OCI-LY1 (cell line): Measurements from ENCODE around the gene KRTDAP.

Experiments used
- H2AFZ ChIP-seq: fragments of 200-600 bp; sonication (generic), shearing (Covaris generic); 2 replicates; pipeline ENCODE4 v1.6.0; 2014; ENCODE audit warnings: antibody characterized with exemption, mild to moderate bottlenecking, low read length
- H3F3A ChIP-seq: fragments of 200-600 bp; sonication (generic), shearing (Covaris generic); 2 replicates; pipeline ENCODE4 v1.6.0; 2014; ENCODE audit warnings: mild to moderate bottlenecking, antibody characterized with exemption, low read length, moderate library complexity; ENCODE audit not compliant: insufficient read depth
- H3K27ac ChIP-seq: fragments of 200-600 bp; sonication (generic); 2 replicates; pipeline ENCODE4 v1.5.1; 2014; ENCODE audit warnings: low read length, mixed run types, mild to moderate bottlenecking, low read depth; ENCODE audit not compliant: poor library complexity, severe bottlenecking
- H3K27me3 ChIP-seq: fragments of 200-600 bp; sonication (generic); 2 replicates; pipeline ENCODE4 v1.6.0; 2014; ENCODE audit warnings: antibody characterized with exemption, mild to moderate bottlenecking, low read length, moderate library complexity; ENCODE audit not compliant: insufficient read depth
- H3K36me3 ChIP-seq: fragments of 200-600 bp; sonication (generic); 2 replicates; pipeline ENCODE4 v1.6.1; 2014; ENCODE audit warnings: mild to moderate bottlenecking, antibody characterized with exemption, low read length, moderate library complexity, mixed read lengths; ENCODE audit not compliant: insufficient read depth
- H3K4me1 ChIP-seq: fragments of 200-600 bp; sonication (generic); 2 replicates; pipeline ENCODE4 v1.5.1; 2014; ENCODE audit warnings: mild to moderate bottlenecking, low read length, moderate library complexity; ENCODE audit not compliant: insufficient read depth, severe bottlenecking
- H3K4me2 ChIP-seq: fragments of 200-600 bp; sonication (generic), shearing (Covaris generic); 2 replicates; pipeline ENCODE4 v1.6.1; 2014; ENCODE audit warnings: low read length
- H3K4me3 ChIP-seq: fragments of 200-600 bp; sonication (generic); 2 replicates; pipeline ENCODE4 v1.5.1; 2014; ENCODE audit warnings: low read length, low read depth, mild to moderate bottlenecking, mixed read lengths; ENCODE audit not compliant: poor library complexity, severe bottlenecking
- H3K79me2 ChIP-seq: fragments of 200-600 bp; shearing (Covaris generic); 2 replicates; pipeline ENCODE4 v1.6.1; 2016; ENCODE audit warnings: mixed run types, low read length, mixed read lengths; ENCODE audit not compliant: insufficient read depth
- H3K9ac ChIP-seq: fragments of 200-600 bp; sonication (generic), shearing (Covaris generic); 2 replicates; pipeline ENCODE4 v1.6.1; 2014; ENCODE audit warnings: mild to moderate bottlenecking, low read length, mixed read lengths
- H3K9me2 ChIP-seq: fragments of 200-600 bp; sonication (generic), shearing (Covaris generic); 2 replicates; pipeline ENCODE4 v1.6.1; 2014; ENCODE audit warnings: low read depth, mild to moderate bottlenecking, low read length, mixed read lengths
- H3K9me3 ChIP-seq: fragments of 200-600 bp; shearing (Covaris generic); 2 replicates; pipeline ENCODE4 v1.6.1; 2014; ENCODE audit warnings: low read length, mixed read lengths
- H4K20me1 ChIP-seq: fragments of 200-600 bp; sonication (generic), shearing (Covaris generic); 2 replicates; pipeline ENCODE4 v1.6.0; 2016; ENCODE audit warnings: mild to moderate bottlenecking, low read length; ENCODE audit not compliant: insufficient read depth
- EZH2 ChIP-seq: fragments of 200-600 bp; sonication (generic), shearing (Covaris generic); IDR thresholded peaks from 2 replicates; pipeline ENCODE4 v1.8.0; 2017; ENCODE audit warnings: borderline replicate concordance, mixed run types, mild to moderate bottlenecking, antibody characterized with exemption, low read length, moderate library complexity, mixed read lengths
- TF ChIP-seq, protein P1 (sequence below): fragments of 200-600 bp; sonication (generic), shearing (Covaris generic); IDR thresholded peaks from 2 replicates; pipeline ENCODE4 v1.5.1; 2017; ENCODE audit warnings: mild to moderate bottlenecking, antibody characterized with exemption, low read length, moderate library complexity, mixed read lengths

KRTDAP gene

DNA sequence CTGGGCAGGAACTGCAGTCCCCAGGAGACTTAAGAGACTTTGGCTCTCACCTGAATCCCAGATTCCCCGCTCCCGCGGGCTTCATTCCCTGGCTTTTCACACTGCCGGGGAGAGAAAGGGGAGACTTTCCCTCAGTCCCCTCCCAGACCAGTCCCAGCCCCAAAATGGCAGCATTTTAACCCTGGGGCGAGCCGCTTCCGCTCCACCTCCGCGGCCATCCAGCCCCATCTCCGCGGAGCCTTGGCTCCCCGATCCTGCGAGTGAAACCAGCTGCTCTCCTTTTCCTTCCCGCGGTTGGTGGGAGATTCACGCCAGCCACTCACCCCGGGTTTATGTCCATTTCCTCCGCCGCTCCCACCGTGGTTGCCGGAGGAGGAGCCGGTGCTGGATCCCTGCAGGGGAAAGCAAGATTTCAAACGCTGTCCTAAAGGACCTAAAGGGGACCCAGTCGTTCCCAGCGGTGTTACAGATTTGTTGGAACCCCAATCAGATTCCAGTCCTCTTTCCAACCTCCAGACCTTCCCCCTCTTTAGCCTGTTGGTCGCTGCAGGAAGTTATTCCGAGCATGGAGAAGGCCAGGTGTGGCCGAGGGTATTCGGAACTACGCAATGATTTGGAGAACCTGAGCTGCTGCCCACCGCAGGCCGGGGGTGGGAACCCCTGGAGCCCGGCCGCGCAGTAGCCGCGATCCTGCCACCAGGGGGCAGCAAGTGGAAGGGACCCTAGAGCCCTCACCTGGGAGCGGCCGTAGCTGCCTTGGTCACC, 19.8 kb upstream of the KRTDAP start:
- Histone ChIP-seq H3K79me2 (no peaks in the 10 kb centered on the region), H3F3A (no peaks in the 10 kb centered on the region), H3K4me2 (no peak overlapping the region), H3K9me2 (no peaks in the 10 kb centered on the region), H3K27ac (no peak overlapping the region), H3K36me3 (no peaks in the 10 kb centered on the region), H2AFZ (no peak overlapping the region), H4K20me1 (no peaks in the 10 kb centered on the region), H3K4me3 (no peak overlapping the region), H3K27me3 (peaks cover 7% of the 10 kb centered on the region; the same call in 1 of the 2 replicates), H3K9ac (no peak overlapping the region), H3K9me3 (no peaks in the 10 kb centered on the region), H3K4me1 (no peaks in the 10 kb centered on the region)
- TF ChIP-seq EZH2, result no peak
- TF ChIP-seq, protein P1, sequence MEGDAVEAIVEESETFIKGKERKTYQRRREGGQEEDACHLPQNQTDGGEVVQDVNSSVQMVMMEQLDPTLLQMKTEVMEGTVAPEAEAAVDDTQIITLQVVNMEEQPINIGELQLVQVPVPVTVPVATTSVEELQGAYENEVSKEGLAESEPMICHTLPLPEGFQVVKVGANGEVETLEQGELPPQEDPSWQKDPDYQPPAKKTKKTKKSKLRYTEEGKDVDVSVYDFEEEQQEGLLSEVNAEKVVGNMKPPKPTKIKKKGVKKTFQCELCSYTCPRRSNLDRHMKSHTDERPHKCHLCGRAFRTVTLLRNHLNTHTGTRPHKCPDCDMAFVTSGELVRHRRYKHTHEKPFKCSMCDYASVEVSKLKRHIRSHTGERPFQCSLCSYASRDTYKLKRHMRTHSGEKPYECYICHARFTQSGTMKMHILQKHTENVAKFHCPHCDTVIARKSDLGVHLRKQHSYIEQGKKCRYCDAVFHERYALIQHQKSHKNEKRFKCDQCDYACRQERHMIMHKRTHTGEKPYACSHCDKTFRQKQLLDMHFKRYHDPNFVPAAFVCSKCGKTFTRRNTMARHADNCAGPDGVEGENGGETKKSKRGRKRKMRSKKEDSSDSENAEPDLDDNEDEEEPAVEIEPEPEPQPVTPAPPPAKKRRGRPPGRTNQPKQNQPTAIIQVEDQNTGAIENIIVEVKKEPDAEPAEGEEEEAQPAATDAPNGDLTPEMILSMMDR, result peak; percentile 90

DNA sequence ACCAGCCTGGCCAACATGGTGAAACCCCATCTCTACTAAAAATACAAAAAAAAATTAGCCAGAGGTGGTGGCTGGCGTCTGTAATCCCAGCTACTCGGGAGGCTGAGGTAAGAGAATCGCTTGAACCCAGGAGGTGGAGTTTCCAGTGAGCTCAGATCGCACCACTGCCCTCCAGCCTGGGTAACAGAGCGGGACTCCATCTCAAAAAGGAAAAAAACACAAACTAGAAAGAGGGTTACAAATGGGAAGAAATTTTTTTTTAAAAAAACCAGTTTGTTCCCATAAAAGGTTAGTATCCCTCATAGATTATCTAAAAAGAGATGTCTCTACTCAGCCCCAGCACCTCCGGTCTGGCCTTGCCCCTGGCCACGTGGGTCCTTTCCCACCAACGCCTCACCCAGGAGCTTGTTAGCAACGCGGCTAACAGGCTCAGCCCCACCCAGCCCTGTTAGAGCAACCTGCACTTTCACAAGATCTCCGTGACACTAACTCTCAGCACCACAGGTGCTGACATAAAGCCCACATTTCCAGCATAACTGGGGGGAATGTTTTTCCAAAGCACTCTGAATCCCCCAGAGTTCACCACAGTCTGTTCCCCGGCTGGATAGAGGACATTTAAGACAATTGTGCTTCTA, 18.9 kb upstream of the KRTDAP start:
- no peaks in the 10 kb centered on the region for H3K4me1 ChIP-seq
- no peaks in the 10 kb centered on the region for H3K36me3 ChIP-seq
- no peak overlapping the region for H3K9ac ChIP-seq
- no peak overlapping the region for H3K4me2 ChIP-seq
- H4K20me1 ChIP-seq, result no peaks in the 10 kb centered on the region
- no peak overlapping the region for H3K27ac ChIP-seq
- peaks cover 7% of the 10 kb centered on the region; the same call in 1 of the 2 replicates for H3K27me3 ChIP-seq
- TF ChIP-seq, protein P1, result no peak
- no peak for TF ChIP-seq EZH2
- no peak overlapping the region for H3K4me3 ChIP-seq
- no peaks in the 10 kb centered on the region for H3K9me3 ChIP-seq
- H2AFZ ChIP-seq, result no peak overlapping the region
- H3K79me2 ChIP-seq, result no peaks in the 10 kb centered on the region
- H3F3A ChIP-seq, result no peaks in the 10 kb centered on the region
- no peaks in the 10 kb centered on the region for H3K9me2 ChIP-seq

- Histone ChIP-seq H3K27me3 (peaks cover 7% of the 10 kb centered on the region; the same call in 1 of the 2 replicates), H3K36me3 (no peaks in the 10 kb centered on the region), H2AFZ (no peak overlapping the region), H3K9me2 (no peaks in the 10 kb centered on the region), H3F3A (no peaks in the 10 kb centered on the region), H4K20me1 (no peaks in the 10 kb centered on the region), H3K27ac (no peak overlapping the region), H3K79me2 (no peaks in the 10 kb centered on the region), H3K4me2 (no peak overlapping the region), H3K9me3 (no peaks in the 10 kb centered on the region), H3K4me3 (no peak overlapping the region), H3K9ac (no peak overlapping the region), H3K4me1 (no peaks in the 10 kb centered on the region)
- TF ChIP-seq EZH2, result no peak
- TF ChIP-seq, protein P1, result no peak
Measured at GRCh38 chr19:35508129-35508528, 17.9 kb upstream of the KRTDAP start.
